ENCODE data around the gene MANSC1.
A peak's percentile ranks its signal among the peaks of the same experiment; 100 is the strongest.

Gene MANSC1

DNA sequence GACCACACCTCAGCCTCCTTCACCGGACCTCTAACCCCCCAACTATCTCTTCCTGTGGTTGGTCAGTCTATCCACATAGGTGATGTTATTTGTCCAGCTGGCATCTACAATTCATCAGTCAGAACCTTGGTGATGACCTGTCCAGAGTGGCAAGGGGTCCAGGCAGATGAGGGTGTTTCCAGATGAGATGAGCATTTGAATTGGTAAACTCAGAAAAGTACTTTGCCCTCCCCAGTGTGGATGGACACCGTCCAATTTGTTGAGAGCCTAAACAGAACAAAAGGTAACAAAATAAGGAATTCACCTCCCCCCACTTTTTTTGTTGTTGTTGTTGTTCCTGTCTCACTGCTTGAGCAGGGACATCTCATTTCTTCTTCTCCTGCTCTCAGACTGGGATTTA lies 48.9 kb downstream of the MANSC1 start:
- H3K18ac ChIP-seq (ENCODE audit: low read length): no peak overlapping the region
- H4K91ac ChIP-seq (ENCODE audit: low read depth, low read length): no peak overlapping the region
- no peak overlapping the region for H2BK12ac ChIP-seq (ENCODE audit: low read length)
- no peak for DNase-seq
- no peak overlapping the region for H2BK5ac ChIP-seq (ENCODE audit: low read depth, low read length, poor library complexity)
- no peaks in the 10 kb centered on the region for H3K36me3 ChIP-seq (ENCODE audit: control insufficient read depth in 1 of 2, insufficient read depth in 2 of 2, low read length in 2 of 2)
- H3K27me3 ChIP-seq (ENCODE audit: insufficient read depth, low read length): no peaks in the 10 kb centered on the region
- WGBS (ENCODE audit: extremely low coverage, insufficient coverage, insufficient read length): no CpG with 5 or more reads among the region's 2 CpGs
- H2AFZ ChIP-seq (ENCODE audit: insufficient read depth, low read length, poor library complexity): no peak overlapping the region
- no peak overlapping the region for H3K9ac ChIP-seq (ENCODE audit: low read length)
- H2AK5ac ChIP-seq (ENCODE audit: low read length): no peak overlapping the region
- H3K23ac ChIP-seq (ENCODE audit: low read length): no peak overlapping the region
- H4K12ac ChIP-seq (ENCODE audit: low read depth, low read length): no peak overlapping the region
- no peak overlapping the region for H3K14ac ChIP-seq (ENCODE audit: low read length)
- no peak overlapping the region for H3K4ac ChIP-seq (ENCODE audit: low read depth, low read length)
- no peaks in the 10 kb centered on the region for H3K9me3 ChIP-seq (ENCODE audit: insufficient read depth, low read depth, low read length)
- H2BK120ac ChIP-seq (ENCODE audit: insufficient read depth, low read length, poor library complexity): no peak overlapping the region
- H4K8ac ChIP-seq (ENCODE audit: low read depth, low read length): no peak overlapping the region
- H3K79me1 ChIP-seq (ENCODE audit: low read length): no peaks in the 10 kb centered on the region
- H3K4me1 ChIP-seq (ENCODE audit: control insufficient read depth in 1 of 2, insufficient read depth in 2 of 2, low read length in 2 of 2): no peaks in the 10 kb centered on the region
- H3K79me2 ChIP-seq (ENCODE audit: control insufficient read depth, insufficient read depth, low read length, poor library complexity): no peaks in the 10 kb centered on the region
- no peak overlapping the region for H3K27ac ChIP-seq (ENCODE audit: low read depth, low read length)
- H3K4me3 ChIP-seq (ENCODE audit: low read depth, low read length): no peak overlapping the region
- H3K4me2 ChIP-seq (ENCODE audit: low read length): no peak overlapping the region

DNA sequence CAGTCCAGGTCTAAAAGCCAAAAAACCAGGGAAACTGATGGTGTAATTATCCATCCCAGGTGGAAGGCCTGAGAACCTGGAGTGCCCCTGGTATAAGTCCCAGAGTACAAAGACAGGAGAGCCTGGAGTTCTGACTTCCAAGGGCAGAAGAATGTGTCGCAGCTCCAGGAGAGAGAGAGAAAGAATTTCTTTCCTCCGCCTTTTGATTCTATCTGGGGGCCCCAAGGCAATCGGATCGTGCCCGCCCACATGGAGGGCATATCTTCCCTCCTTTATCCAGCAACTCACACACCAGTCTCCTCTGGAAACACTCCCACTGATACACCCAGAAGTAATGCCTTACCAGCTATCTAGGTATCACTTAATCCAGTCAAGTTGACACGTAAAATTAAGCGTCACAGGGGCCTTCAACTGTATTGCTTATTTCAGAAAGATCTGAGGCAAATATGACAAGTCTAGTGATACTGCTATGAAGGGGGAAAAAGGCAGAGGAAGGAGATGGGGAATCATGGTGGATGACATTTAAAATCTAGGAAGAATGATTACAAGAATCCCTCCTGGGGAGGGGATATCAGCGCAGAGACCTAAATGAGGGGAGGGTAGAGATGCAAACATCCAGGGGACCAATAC lies 52.7 kb downstream of the MANSC1 start:
- no peak overlapping the region for H4K8ac ChIP-seq (ENCODE audit: low read depth, low read length)
- no peak overlapping the region for H4K12ac ChIP-seq (ENCODE audit: low read depth, low read length)
- no peak overlapping the region for H3K4me3 ChIP-seq (ENCODE audit: low read depth, low read length)
- no peak overlapping the region for H3K18ac ChIP-seq (ENCODE audit: low read length)
- H3K9ac ChIP-seq (ENCODE audit: low read length): no peak overlapping the region
- no peak overlapping the region for H3K4ac ChIP-seq (ENCODE audit: low read depth, low read length)
- no peak overlapping the region for H2AFZ ChIP-seq (ENCODE audit: insufficient read depth, low read length, poor library complexity)
- no peak overlapping the region for H3K4me2 ChIP-seq (ENCODE audit: low read length)
- no peak overlapping the region for H2BK5ac ChIP-seq (ENCODE audit: low read depth, low read length, poor library complexity)
- H3K14ac ChIP-seq (ENCODE audit: low read length): no peak overlapping the region
- no peak overlapping the region for H2AK5ac ChIP-seq (ENCODE audit: low read length)
- no peaks in the 10 kb centered on the region for H3K79me2 ChIP-seq (ENCODE audit: control insufficient read depth, insufficient read depth, low read length, poor library complexity)
- H3K27ac ChIP-seq (ENCODE audit: low read depth, low read length): no peak overlapping the region
- no peak overlapping the region for H2BK120ac ChIP-seq (ENCODE audit: insufficient read depth, low read length, poor library complexity)
- H3K4me1 ChIP-seq (ENCODE audit: control insufficient read depth in 1 of 2, insufficient read depth in 2 of 2, low read length in 2 of 2): no peaks in the 10 kb centered on the region
- H3K36me3 ChIP-seq (ENCODE audit: control insufficient read depth in 1 of 2, insufficient read depth in 2 of 2, low read length in 2 of 2): no peaks in the 10 kb centered on the region
- H3K9me3 ChIP-seq (ENCODE audit: insufficient read depth, low read depth, low read length): no peaks in the 10 kb centered on the region
- H2BK12ac ChIP-seq (ENCODE audit: low read length): no peak overlapping the region
- no CpG with 5 or more reads among the region's 8 CpGs for WGBS (ENCODE audit: extremely low coverage, insufficient coverage, insufficient read length)
- H4K91ac ChIP-seq (ENCODE audit: low read depth, low read length): no peak overlapping the region
- peak; percentile 22 to 55 for DNase-seq
- no peaks in the 10 kb centered on the region for H3K79me1 ChIP-seq (ENCODE audit: low read length)
- no peak overlapping the region for H3K23ac ChIP-seq (ENCODE audit: low read length)
- no peaks in the 10 kb centered on the region for H3K27me3 ChIP-seq (ENCODE audit: insufficient read depth, low read length)

DNA sequence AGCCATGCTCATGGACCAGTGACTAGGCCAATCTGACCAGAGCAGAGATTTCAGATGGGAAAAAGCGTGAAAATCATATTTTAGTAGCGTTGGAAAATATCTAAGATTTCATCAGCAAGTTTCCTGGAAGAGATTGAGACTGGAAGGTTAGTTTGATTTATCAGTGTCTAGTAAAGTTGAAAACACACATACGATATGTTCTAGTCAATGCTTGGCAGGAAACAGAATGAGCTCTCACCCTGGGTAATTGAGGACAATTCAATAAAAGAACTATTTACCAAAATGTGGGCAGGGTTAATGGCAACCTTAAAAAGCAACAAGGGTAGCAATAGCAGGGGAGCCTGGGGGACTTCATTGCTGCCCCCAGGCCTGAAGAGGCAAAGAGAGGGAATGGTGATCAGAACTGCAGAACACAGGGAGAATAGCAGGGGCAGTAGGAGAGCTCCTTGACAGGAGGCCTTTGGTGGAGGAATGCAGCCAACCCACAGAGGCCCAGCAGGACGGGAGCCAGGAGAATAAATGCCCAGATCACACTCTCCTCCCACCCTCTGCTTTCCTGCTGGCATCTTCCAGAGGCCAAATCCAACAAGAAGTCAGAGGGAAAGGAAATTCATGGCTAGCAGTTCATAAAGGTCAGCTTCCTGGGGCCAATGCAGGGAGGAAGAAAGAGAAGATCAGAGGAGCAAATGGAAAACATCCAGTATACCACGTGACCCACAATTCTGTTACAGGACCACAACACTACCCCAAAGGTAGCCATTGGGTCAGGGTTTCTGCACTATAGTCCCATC lies 55.6 kb downstream of the MANSC1 start:
- H3K14ac ChIP-seq (ENCODE audit: low read length): no peak overlapping the region
- no peak overlapping the region for H4K91ac ChIP-seq (ENCODE audit: low read depth, low read length)
- DNase-seq: no peak
- H3K4me1 ChIP-seq (ENCODE audit: control insufficient read depth in 1 of 2, insufficient read depth in 2 of 2, low read length in 2 of 2): no peaks in the 10 kb centered on the region
- no peaks in the 10 kb centered on the region for H3K79me1 ChIP-seq (ENCODE audit: low read length)
- WGBS (ENCODE audit: extremely low coverage, insufficient coverage, insufficient read length): no CpG with 5 or more reads among the region's 5 CpGs
- no peak overlapping the region for H3K18ac ChIP-seq (ENCODE audit: low read length)
- H3K36me3 ChIP-seq (ENCODE audit: control insufficient read depth in 1 of 2, insufficient read depth in 2 of 2, low read length in 2 of 2): no peaks in the 10 kb centered on the region
- H4K12ac ChIP-seq (ENCODE audit: low read depth, low read length): no peak overlapping the region
- H4K8ac ChIP-seq (ENCODE audit: low read depth, low read length): no peak overlapping the region
- no peak overlapping the region for H2BK5ac ChIP-seq (ENCODE audit: low read depth, low read length, poor library complexity)
- no peak overlapping the region for H3K4ac ChIP-seq (ENCODE audit: low read depth, low read length)
- no peak overlapping the region for H3K9ac ChIP-seq (ENCODE audit: low read length)
- no peak overlapping the region for H3K4me2 ChIP-seq (ENCODE audit: low read length)
- no peaks in the 10 kb centered on the region for H3K79me2 ChIP-seq (ENCODE audit: control insufficient read depth, insufficient read depth, low read length, poor library complexity)
- H3K4me3 ChIP-seq (ENCODE audit: low read depth, low read length): no peak overlapping the region
- H2AK5ac ChIP-seq (ENCODE audit: low read length): no peak overlapping the region
- H2AFZ ChIP-seq (ENCODE audit: insufficient read depth, low read length, poor library complexity): no peak overlapping the region
- H3K27me3 ChIP-seq (ENCODE audit: insufficient read depth, low read length): no peaks in the 10 kb centered on the region
- H2BK12ac ChIP-seq (ENCODE audit: low read length): no peak overlapping the region
- no peaks in the 10 kb centered on the region for H3K9me3 ChIP-seq (ENCODE audit: insufficient read depth, low read depth, low read length)
- H3K27ac ChIP-seq (ENCODE audit: low read depth, low read length): no peak overlapping the region
- H2BK120ac ChIP-seq (ENCODE audit: insufficient read depth, low read length, poor library complexity): no peak overlapping the region
- H3K23ac ChIP-seq (ENCODE audit: low read length): peak overlapping the region; percentile 87

DNA sequence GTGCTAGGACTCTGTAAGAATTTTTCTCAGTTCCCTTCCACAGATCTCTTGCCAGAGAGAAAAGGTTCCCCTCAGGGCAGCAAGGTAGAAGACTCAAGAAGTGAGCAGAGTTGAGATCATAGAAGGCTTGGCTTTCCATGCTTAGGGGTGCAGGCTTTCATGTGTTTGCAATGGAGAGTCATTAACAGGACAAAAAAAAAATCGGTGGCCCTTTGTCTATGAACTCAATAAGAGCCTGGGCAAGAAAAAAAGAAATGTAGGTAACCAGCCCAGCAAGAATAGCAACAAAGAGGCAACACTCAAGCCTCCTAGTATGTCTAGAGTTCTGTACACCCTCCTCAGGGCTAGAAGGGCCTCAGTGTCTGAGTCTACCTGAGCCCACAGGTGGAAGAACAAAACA lies 59.8 kb downstream of the MANSC1 start:
- no peaks in the 10 kb centered on the region for H3K36me3 ChIP-seq (ENCODE audit: control insufficient read depth in 1 of 2, insufficient read depth in 2 of 2, low read length in 2 of 2)
- H2BK12ac ChIP-seq (ENCODE audit: low read length): no peak overlapping the region
- no peak overlapping the region for H2BK5ac ChIP-seq (ENCODE audit: low read depth, low read length, poor library complexity)
- H2BK120ac ChIP-seq (ENCODE audit: insufficient read depth, low read length, poor library complexity): no peak overlapping the region
- H2AK5ac ChIP-seq (ENCODE audit: low read length): no peak overlapping the region
- no peak for DNase-seq
- no peak overlapping the region for H3K4me2 ChIP-seq (ENCODE audit: low read length)
- WGBS (ENCODE audit: extremely low coverage, insufficient coverage, insufficient read length): no CpG with 5 or more reads among the region's 1 CpG
- no peak overlapping the region for H3K23ac ChIP-seq (ENCODE audit: low read length)
- H4K12ac ChIP-seq (ENCODE audit: low read depth, low read length): no peak overlapping the region
- no peaks in the 10 kb centered on the region for H3K79me2 ChIP-seq (ENCODE audit: control insufficient read depth, insufficient read depth, low read length, poor library complexity)
- H3K4ac ChIP-seq (ENCODE audit: low read depth, low read length): no peak overlapping the region
- H3K9me3 ChIP-seq (ENCODE audit: insufficient read depth, low read depth, low read length): no peaks in the 10 kb centered on the region
- H3K79me1 ChIP-seq (ENCODE audit: low read length): no peaks in the 10 kb centered on the region
- no peak overlapping the region for H4K8ac ChIP-seq (ENCODE audit: low read depth, low read length)
- no peak overlapping the region for H4K91ac ChIP-seq (ENCODE audit: low read depth, low read length)
- no peak overlapping the region for H3K18ac ChIP-seq (ENCODE audit: low read length)
- no peak overlapping the region for H2AFZ ChIP-seq (ENCODE audit: insufficient read depth, low read length, poor library complexity)
- no peaks in the 10 kb centered on the region for H3K4me1 ChIP-seq (ENCODE audit: control insufficient read depth in 1 of 2, insufficient read depth in 2 of 2, low read length in 2 of 2)
- H3K27me3 ChIP-seq (ENCODE audit: insufficient read depth, low read length): no peaks in the 10 kb centered on the region
- H3K27ac ChIP-seq (ENCODE audit: low read depth, low read length): no peak overlapping the region
- no peak overlapping the region for H3K9ac ChIP-seq (ENCODE audit: low read length)
- H3K4me3 ChIP-seq (ENCODE audit: low read depth, low read length): no peak overlapping the region
- H3K14ac ChIP-seq (ENCODE audit: low read length): no peak overlapping the region
